LNCaP clone FGC (cell line): ENCODE results near the gene CROCC.

Experiments
- DNase-seq: peaks from one replicate; pipeline ENCODE4 v3.0.0-alpha.2; 2011; ENCODE audit warnings: low read depth
- H3K4me3 ChIP-seq: 2 replicates; pipeline ENCODE4 v1.5.1; 2011; ENCODE audit warnings: mild to moderate bottlenecking, low read depth, low read length, control low read depth
- TF ChIP-seq, protein P1 (sequence below): IDR thresholded peaks from 2 replicates; pipeline ENCODE4 v1.5.1; 2012; ENCODE audit warnings: mild to moderate bottlenecking; ENCODE audit not compliant: control insufficient read depth, insufficient read depth; ENCODE audit errors: extremely low read depth

The CROCC gene

DNA sequence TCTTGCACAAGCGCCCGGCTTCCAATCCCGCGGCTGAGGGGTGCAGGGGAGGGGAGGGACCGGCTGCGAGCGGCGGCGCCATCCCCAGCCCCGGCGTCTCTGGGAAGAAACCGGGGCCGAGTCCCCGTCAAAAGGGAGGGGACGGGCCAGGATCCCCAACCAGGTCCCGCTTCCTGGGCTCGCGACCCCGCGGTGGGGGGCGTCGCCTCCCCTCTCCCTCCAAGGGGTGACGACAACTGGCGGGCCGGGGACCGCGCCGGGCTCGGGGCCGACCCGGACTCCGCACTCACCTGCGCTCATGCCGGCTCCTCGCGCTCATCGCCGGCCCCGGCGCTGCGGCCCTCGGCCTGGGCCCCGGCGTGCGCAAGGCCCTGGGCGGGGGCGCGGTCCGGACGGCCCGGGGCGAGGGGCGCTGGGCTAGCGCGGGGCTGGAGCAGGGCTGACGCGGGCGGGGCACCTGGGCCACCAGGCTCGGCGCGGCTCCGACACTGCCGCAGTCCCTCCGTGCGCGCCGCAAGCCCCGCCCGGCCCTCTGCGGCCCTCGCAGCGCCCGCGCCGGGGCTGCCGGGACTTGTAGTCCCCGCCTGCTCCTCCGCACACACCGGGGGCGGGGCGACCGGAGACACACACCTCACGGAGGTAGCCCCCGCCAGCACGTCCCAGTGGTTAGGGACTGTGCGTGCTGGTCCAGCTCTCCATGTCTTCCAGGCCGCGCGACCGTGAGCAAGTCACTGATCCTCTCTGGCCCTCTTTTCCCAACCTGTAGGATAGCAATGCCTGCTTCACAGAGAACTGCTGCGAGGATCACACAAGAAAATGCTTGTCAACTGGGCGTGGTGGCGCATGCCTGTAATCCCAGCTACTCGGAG, 89.9 kb downstream of the CROCC start, which contains the start of gene ATP13A2:
ATP13A2 (minus strand) TSS at position 490 of the 869 bp plus-strand sequence; CDS start at position 300, 190 bp downstream.
- TF ChIP-seq, protein P1, sequence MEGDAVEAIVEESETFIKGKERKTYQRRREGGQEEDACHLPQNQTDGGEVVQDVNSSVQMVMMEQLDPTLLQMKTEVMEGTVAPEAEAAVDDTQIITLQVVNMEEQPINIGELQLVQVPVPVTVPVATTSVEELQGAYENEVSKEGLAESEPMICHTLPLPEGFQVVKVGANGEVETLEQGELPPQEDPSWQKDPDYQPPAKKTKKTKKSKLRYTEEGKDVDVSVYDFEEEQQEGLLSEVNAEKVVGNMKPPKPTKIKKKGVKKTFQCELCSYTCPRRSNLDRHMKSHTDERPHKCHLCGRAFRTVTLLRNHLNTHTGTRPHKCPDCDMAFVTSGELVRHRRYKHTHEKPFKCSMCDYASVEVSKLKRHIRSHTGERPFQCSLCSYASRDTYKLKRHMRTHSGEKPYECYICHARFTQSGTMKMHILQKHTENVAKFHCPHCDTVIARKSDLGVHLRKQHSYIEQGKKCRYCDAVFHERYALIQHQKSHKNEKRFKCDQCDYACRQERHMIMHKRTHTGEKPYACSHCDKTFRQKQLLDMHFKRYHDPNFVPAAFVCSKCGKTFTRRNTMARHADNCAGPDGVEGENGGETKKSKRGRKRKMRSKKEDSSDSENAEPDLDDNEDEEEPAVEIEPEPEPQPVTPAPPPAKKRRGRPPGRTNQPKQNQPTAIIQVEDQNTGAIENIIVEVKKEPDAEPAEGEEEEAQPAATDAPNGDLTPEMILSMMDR, result no peak
- H3K4me3 ChIP-seq, result peak within 1 kb of the TSS; percentile 64
- peak; percentile 33 for DNase-seq

DNA sequence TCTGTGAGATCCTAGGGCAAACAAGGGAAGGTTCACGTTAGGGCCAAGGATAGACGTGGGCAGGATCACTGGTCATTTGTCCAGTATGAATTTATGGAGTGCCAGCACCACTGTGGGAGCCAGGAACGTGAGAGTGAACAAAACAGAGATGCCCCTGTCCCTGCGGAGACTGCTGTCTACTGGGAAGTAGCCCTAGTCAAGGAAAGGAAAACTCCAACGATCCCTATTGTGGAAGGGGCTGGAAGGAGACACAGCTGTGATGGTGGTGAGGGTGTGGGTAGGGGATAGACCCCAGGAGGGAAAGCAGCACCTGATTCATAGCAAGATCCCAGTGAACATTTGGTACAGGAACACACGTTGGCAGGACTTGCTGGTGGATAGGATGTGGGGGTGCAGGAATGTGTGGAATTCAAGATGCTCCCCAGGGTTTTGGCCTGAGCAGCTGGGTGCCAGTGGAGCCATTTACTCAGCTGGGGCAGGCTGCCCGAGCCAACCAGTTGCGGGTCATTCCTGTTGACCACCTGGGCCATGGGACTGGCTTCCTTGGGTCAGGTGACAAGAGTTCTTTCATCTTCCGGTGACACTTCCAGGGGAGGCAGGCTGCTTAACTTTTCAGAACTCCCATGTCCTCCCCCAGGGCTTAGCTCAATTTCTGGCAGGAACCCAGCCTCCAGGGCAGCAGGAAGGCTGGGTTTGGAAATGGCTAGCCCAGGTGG, 91.2 kb downstream of the CROCC start:
- TF ChIP-seq, protein P1, result no peak
- H3K4me3 ChIP-seq, result no peak overlapping the region
- no peak for DNase-seq

- no peak for DNase-seq
- no peak overlapping the region for H3K4me3 ChIP-seq
- TF ChIP-seq, protein P1, result no peak
These were observed 92.0 kb downstream of the CROCC start for GRCh38 chr1:17013491-17014320.

GRCh38 chr1:17014671-17015567, 93.2 kb downstream of the CROCC start:
- DNase-seq, result no peak
- H3K4me3 ChIP-seq, result no peak overlapping the region

GRCh38 chr1:17016317-17016661, 94.6 kb downstream of the CROCC start:
- DNase-seq, result no peak
- H3K4me3 ChIP-seq, result no peak overlapping the region
- TF ChIP-seq, protein P1, result no peak

More at GRCh38 chr1:17014671-17015567, 93.2 kb downstream of the CROCC start:
- TF ChIP-seq, protein P1, result no peak

- DNase-seq, result no peak
- H3K4me3 ChIP-seq, result no peak overlapping the region
- TF ChIP-seq, protein P1, result no peak
These were observed 95.7 kb downstream of the CROCC start for GRCh38 chr1:17017435-17017834.
